Measurements from ENCODE around the gene F5.

F5 gene

GRCh38 chr1:169586395-169587255 lies at the start of gene F5:
F5 (minus strand) TSS chr1:169586481; CDS start chr1:169586386, 95 bp downstream.
- DNase-seq, result peak; percentile 30

GRCh38 chr1:169634877-169635276 lies 48.6 kb upstream of the F5 start:
- DNase-seq, result no peak

- no peak for DNase-seq
Observed at GRCh38 chr1:169634145-169634544, 47.9 kb upstream of the F5 start.

- no peak for DNase-seq
Observed at GRCh38 chr1:169631249-169631648, 45.0 kb upstream of the F5 start.

- no peak for DNase-seq
Observed at GRCh38 chr1:169630006-169630405, 43.7 kb upstream of the F5 start, which contains the start of gene SELP. SELP (minus strand) TSS chr1:169630124; CDS start chr1:169630074, 50 bp downstream.

GRCh38 chr1:169624912-169625311 lies 38.6 kb upstream of the F5 start:
- DNase-seq, result no peak

- no peak for DNase-seq
Observed at GRCh38 chr1:169624122-169624521, 37.8 kb upstream of the F5 start.

- no peak for DNase-seq
Observed at GRCh38 chr1:169623132-169623926, 37.0 kb upstream of the F5 start.

- DNase-seq, result no peak
Observed at GRCh38 chr1:169620565-169620964, 34.3 kb upstream of the F5 start.

GRCh38 chr1:169618367-169618766 lies 32.1 kb upstream of the F5 start:
- DNase-seq, result no peak

- no peak for DNase-seq
Observed at GRCh38 chr1:169615803-169616202, 29.5 kb upstream of the F5 start.

- DNase-seq, result no peak
Observed at GRCh38 chr1:169610858-169611257, 24.6 kb upstream of the F5 start.

- no peak for DNase-seq
Observed at GRCh38 chr1:169610108-169610507, 23.8 kb upstream of the F5 start.

- no peak for DNase-seq
Observed at GRCh38 chr1:169608226-169608625, 21.9 kb upstream of the F5 start.

GRCh38 chr1:169604781-169605560 lies 18.7 kb upstream of the F5 start:
- DNase-seq, result no peak

- DNase-seq, result no peak
Observed at GRCh38 chr1:169601096-169601881, 15.0 kb upstream of the F5 start.

GRCh38 chr1:169595764-169596711 lies 9.8 kb upstream of the F5 start:
- no peak for DNase-seq

- no peak for DNase-seq
Observed at GRCh38 chr1:169594391-169594790, 8.1 kb upstream of the F5 start.

GRCh38 chr1:169590932-169591331 lies 4.7 kb upstream of the F5 start:
- no peak for DNase-seq

GRCh38 chr1:169588785-169589485 lies 2.7 kb upstream of the F5 start:
- no peak for DNase-seq
